GM12872 (cell line): ENCODE results near the gene RNF17.

Source experiments
- TF ChIP-seq, protein P1 (sequence below): IDR thresholded peaks from 3 replicates; pipeline ENCODE4 v1.5.1; 2011; ENCODE audit warnings: low read depth, mild to moderate bottlenecking, low read length, moderate library complexity; ENCODE audit not compliant: insufficient read depth

The RNF17 gene

DNA sequence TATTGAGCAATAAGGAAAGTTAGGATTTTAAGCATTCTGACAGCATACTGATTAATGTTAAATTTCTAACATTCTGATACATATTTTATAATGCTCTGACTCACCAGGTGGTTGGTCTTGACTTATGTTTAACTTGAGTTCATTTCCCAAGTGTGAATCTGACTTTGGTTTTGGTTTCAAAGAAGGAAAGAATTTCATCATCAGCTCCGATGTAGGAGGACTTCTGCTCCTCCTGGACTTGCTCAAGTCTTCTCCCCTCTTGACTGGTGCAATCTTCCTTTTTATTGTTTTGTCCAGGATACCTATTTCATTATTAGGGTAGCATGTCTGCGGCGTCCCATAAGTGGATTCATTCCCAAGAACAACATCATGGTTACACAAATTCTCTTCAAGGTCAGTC lies 141.3 kb downstream of the RNF17 start:
- TF ChIP-seq, protein P1, sequence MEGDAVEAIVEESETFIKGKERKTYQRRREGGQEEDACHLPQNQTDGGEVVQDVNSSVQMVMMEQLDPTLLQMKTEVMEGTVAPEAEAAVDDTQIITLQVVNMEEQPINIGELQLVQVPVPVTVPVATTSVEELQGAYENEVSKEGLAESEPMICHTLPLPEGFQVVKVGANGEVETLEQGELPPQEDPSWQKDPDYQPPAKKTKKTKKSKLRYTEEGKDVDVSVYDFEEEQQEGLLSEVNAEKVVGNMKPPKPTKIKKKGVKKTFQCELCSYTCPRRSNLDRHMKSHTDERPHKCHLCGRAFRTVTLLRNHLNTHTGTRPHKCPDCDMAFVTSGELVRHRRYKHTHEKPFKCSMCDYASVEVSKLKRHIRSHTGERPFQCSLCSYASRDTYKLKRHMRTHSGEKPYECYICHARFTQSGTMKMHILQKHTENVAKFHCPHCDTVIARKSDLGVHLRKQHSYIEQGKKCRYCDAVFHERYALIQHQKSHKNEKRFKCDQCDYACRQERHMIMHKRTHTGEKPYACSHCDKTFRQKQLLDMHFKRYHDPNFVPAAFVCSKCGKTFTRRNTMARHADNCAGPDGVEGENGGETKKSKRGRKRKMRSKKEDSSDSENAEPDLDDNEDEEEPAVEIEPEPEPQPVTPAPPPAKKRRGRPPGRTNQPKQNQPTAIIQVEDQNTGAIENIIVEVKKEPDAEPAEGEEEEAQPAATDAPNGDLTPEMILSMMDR, result no peak

DNA sequence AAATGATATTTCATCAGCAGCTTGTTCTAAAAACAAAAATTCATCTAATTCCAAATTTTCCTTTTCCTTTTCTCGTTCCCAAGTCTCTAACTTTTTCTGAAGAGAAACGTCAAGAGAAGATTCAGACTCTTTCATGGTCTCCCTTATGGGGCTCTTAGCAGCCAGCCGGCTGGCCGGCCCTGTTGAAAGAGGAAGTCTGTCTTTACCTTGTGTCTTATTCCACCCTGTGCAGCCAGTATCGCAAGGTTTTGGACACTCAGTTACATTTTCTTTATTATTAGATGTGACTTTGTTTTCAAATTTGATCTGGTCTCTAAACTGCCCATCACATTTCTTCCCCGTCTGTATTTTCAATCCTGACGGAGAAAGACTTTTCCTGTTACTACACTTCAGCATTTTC lies 142.3 kb downstream of the RNF17 start:
- TF ChIP-seq, protein P1, result no peak

DNA sequence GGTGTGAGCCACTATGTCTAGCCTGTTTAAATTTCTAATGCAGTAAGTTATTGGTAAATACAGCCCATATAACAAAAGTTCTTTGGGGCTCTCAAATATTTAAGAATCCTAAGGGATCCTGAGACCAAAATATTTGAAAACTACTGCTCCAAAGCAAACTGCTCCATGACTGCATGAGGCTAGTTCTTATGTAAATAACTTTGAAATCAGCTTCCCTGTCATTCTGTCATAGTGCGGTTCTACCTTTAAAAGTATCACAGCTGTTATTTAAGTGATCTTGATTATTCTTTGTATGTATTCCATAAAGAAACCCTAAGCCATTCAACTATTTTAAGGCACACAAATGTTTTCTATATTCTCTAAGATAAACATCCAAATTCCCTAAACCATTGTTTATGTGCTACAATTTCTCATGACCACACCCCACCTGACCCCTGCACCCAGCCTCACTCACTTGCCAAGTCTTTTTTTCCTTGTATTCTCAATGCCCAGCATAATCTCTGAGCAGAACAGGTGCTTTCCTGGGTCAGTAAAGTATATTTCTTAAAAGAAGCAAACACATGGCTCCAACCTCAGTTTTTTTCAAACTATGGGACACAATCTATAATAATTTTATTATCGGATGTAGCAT lies 146.6 kb downstream of the RNF17 start:
- TF ChIP-seq, protein P1, result no peak

DNA sequence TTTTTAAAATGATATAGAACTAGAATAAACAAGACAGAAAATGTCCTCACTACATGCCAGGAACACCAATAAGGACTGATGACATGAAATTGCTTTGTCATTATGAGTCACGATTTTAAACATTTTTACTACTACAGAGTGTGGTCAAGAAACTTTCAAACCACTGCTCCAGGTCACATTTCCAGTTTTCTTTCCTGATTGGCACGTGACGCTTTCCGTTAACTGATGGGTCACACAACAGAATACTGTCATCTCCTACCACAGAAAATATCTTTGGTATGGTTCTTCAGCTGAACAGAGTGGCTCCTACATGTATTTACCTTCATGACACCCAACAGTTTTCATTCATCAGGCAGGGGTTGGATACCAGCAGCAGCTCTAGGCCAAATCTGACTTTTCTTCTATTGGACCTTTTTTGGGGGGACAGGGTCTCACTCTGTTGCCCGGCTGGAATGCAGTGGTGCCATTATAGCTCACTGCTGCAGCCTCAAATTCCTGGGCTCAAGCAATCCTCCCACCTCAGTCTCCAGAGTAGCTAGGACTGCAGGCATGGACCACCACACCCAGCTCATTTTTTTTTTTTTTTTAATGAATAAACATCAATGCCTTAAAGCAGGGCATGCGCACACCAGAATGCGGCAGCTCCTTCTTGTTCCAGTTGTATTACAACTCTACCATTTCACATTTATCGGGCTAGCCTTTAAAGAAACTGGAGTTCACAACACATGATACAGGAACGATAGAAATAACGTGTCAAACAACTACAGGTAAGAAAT lies 147.4 kb downstream of the RNF17 start:
- TF ChIP-seq, protein P1, result no peak

DNA sequence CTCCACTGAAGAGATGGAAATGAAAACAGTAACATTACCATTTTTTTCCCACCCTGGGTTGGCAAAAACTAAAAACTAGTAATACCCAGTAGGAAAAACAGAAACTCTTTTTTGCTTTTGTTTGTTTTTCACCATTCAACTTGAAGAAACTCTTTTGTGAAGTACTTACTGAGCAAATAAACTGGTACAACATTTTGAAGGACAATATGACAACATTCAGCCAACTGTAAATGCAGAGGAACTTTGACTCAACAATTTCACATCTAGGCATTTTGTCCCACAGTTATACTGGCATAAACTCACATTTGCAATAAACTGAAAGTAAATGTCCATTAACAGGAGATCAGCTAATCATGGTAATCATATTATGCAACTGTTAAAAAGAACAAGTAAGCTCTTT lies 152.5 kb downstream of the RNF17 start:
- TF ChIP-seq, protein P1, result no peak

DNA sequence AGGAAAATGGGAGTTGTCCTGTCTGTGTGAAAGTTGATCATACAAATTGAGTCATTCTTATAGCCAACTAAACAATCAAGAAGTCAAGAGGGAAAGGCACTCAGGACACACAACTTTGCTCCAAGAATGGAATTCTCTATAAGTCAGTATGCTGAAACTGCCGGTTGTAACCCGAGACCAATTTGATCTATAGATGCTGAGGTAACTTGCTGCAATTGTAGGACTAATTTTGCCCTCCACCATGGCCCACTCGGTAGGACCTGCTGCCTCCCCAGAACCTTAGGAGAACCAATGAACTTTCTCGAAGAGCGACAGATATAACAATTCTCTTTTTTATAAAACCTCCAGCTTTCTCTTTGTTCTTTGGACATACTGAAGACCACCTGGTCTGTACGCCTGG lies 157.0 kb downstream of the RNF17 start:
- TF ChIP-seq, protein P1, result no peak

DNA sequence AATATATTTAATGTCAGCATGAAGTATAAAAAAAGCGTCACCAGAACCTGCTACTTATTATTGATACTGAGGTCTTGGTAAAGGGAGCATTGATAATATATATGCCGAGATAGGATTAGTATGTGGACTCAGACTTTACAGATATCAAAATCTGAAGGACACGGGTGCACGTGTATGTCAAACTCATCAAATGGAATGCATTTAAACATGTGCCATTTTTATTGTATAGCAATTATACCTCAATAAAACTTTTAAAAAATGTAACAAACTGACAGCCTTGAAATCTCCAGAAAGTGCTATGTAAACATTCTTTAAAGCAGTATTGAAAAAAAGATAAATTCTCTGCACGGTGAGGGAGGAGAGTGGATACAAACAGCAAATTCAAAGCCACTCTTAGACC lies 157.9 kb downstream of the RNF17 start:
- TF ChIP-seq, protein P1, result no peak
